ENCODE results near the gene SP100.
"Not testable (repeated sequence)": the region's sequence is repeated elsewhere in the genome, so short reads cannot be mapped to it uniquely, and the experiment has no call there.

Gene SP100

GRCh38 chr2:230400454-230400853 lies 15.5 kb upstream of the SP100 start:
- CTCF ChIA-PET, result interaction anchor here (0.6 kb wide), 1 partner anchor 103 kb away, joined by 3 read pairs; no protein-coding TSS in a partner anchor
- peaks cover 0 to 27% of the 10 kb centered on the region in 2 experiments; a peak in 1 of 3 replicates for H3K36me3 ChIP-seq (ENCODE audit: control insufficient read depth in 2 of 2, insufficient read depth in 1 of 2, low read length in 2 of 2)
- POLR2A ChIA-PET, result no interaction called here
- H3K27ac ChIP-seq (ENCODE audit: extremely low read depth, low read depth, low read length), result no peak overlapping the region
- no peak for TF ChIP-seq ZNF704 (tag by site-specific recombination; IDR thresholded peaks at IDR 0.05)
- TF ChIP-seq ZSCAN4 (tag by site-specific recombination; IDR thresholded peaks at IDR 0.05), result no peak
- TF ChIP-seq ZNF239 (tag by site-specific recombination; IDR thresholded peaks at IDR 0.05), result no peak
- no peak for TF ChIP-seq PRDM2 (tag by site-specific recombination; IDR thresholded peaks at IDR 0.05; ENCODE audit: borderline replicate concordance)
- no peak for TF ChIP-seq ZNF610 (tag by site-specific recombination; IDR thresholded peaks at IDR 0.05; ENCODE audit: borderline replicate concordance)
- TF ChIP-seq ZNF394 (tag by site-specific recombination; IDR thresholded peaks at IDR 0.05; ENCODE audit: borderline replicate concordance), result no peak
- TF ChIP-seq SP2 (tag by site-specific recombination; IDR thresholded peaks at IDR 0.05), result no peak
- no peak for TF ChIP-seq ZNF266 (tag by site-specific recombination; IDR thresholded peaks at IDR 0.05; ENCODE audit: low read depth)
- no peak for TF ChIP-seq ZBTB1 (tag by site-specific recombination; IDR thresholded peaks at IDR 0.05)
- no peak for TF ChIP-seq ZFP3 (tag by site-specific recombination; IDR thresholded peaks at IDR 0.05; ENCODE audit: low read depth)
- TF ChIP-seq ZNF529 (tag by site-specific recombination; IDR thresholded peaks at IDR 0.05; ENCODE audit: insufficient replicate concordance), result no peak
- no peak for TF ChIP-seq ZNF707 (tag by site-specific recombination; IDR thresholded peaks at IDR 0.05)
- no peak for TF ChIP-seq ZNF426 (tag by site-specific recombination; IDR thresholded peaks at IDR 0.05)
- no peak for TF ChIP-seq BCL11B (tag by site-specific recombination; IDR thresholded peaks at IDR 0.05; ENCODE audit: low read depth)
- TF ChIP-seq ZNF280D (tag by site-specific recombination; IDR thresholded peaks at IDR 0.05), result no peak
- no peak for TF ChIP-seq HIC1 (tag by site-specific recombination; IDR thresholded peaks at IDR 0.05)
- no peak for TF ChIP-seq ZBTB10 (tag by site-specific recombination; IDR thresholded peaks at IDR 0.05)
- no peak for TF ChIP-seq ZNF624 (tag by site-specific recombination; IDR thresholded peaks at IDR 0.05)
- H3K9me3 ChIP-seq (ENCODE audit: control insufficient read depth, insufficient read depth, low read depth, low read length), result no peaks in the 10 kb centered on the region
- no peak overlapping the region for H3K4me3 ChIP-seq (ENCODE audit: low read depth, low read length)
- H3K4me1 ChIP-seq (ENCODE audit: control insufficient read depth, insufficient read depth, low read length), result no peaks in the 10 kb centered on the region

GRCh38 chr2:230401026-230401425 lies 15.0 kb upstream of the SP100 start:
- H3K9me3 ChIP-seq (ENCODE audit: control insufficient read depth, insufficient read depth, low read depth, low read length); POLR2A ChIA-PET; H3K4me1 ChIP-seq (ENCODE audit: control insufficient read depth, insufficient read depth, low read length); H3K4me3 ChIP-seq (ENCODE audit: low read depth, low read length); CTCF ChIA-PET; H3K27ac ChIP-seq (ENCODE audit: extremely low read depth, low read depth, low read length): not testable (repeated sequence)
- H3K36me3 ChIP-seq (ENCODE audit: control insufficient read depth in 2 of 2, insufficient read depth in 1 of 2, low read length in 2 of 2), result peaks cover 0 to 27% of the 10 kb centered on the region in 2 experiments; a peak in 1 of 3 replicates

All from HEK293 (cell line).